ENCODE results near the gene PARD6A. TPM values are rescaled to one million over a fixed set of nuclear protein-coding genes. Genes with fewer than 3 reads are reported as not detected.

PARD6A gene
- total and polyA plus RNA-seq, 4 experiments from 2014 or later = 7.4 to 26.5 (median 13.3) TPM

DNA sequence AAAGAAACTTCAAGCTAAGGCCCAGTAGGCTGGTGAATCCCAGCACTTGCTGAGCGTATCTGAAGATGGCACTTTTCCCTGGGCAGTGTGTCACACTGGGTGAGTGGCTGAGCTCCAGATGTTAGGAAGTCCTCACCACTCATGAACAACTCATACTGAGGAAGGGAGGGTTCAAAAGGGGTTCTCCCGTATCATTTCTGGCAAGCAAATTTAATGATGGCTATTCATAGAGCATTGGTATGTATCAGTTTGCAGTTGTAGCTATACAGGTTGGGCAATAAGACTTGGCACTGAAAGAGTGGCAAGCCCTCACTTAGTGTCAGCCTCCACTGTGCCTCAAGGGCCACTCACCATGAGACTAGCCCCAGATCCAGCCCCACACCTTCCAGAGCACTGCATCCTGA, 47.6 kb downstream of the PARD6A start:
- POLR2A ChIA-PET (ENCODE audit: partially characterized antibody) = interaction anchor here (1.6 kb wide), 1 partner anchor 11 kb away, joined by 7 read pairs; the partner anchor contains the start of gene GFOD2
- CTCF ChIA-PET (ENCODE audit: partially characterized antibody) = no interaction called here
- H3K36me3 Mint-ChIP-seq = peaks cover 6 to 8% of the 10 kb centered on the region in 2 donors

DNA sequence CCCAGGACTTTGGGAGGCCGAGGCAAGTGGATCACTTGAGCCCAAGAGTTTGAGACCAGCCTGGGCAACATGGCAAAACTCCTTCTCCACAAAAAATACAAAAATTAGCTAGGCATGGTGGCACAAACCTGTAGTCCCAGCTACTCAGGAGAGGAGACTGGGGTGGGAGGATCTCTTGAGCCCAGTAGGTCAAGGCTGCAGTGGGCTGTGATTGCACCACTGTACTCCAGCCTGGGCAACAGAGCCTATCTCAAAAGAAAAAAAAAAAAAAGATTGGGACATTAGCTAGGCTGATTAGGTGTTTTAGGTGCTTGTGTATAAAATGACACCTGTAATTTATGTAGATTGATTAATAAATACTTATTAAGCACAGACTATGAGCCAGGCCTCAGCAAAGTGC, 48.3 kb downstream of the PARD6A start:
- Mint-ChIP-seq H3K4me1 (peaks cover 18 to 39% (median 31%) of the 10 kb centered on the region in 4 donors), H3K9me3 (no peaks in the 10 kb centered on the region), H3K27me3 (no peaks in the 10 kb centered on the region), H3K4me3 (no peak overlapping the region), H3K36me3 (peaks cover 8 to 9% of the 10 kb centered on the region in 2 donors), H3K27ac (peak overlapping the region in 2 of 7 donors; percentile 57 to 73)
- Histone ChIP-seq H3K27me3 (ENCODE audit: insufficient read depth, low read length) (no peaks in the 10 kb centered on the region), H3K9me3 (ENCODE audit: control insufficient read depth in 1 of 2, low read length in 2 of 2) (no peaks in the 10 kb centered on the region), H3K4me3 (ENCODE audit: low read length in 2 of 2) (no peak overlapping the region), H3K4me1 (ENCODE audit: insufficient read depth, low read length) (peaks cover 4% of the 10 kb centered on the region), H3K36me3 (ENCODE audit: insufficient read depth, low read length) (no peaks in the 10 kb centered on the region), H3K27ac (ENCODE audit: low read depth, low read length) (no peak overlapping the region)
- ChIA-PET POLR2A (ENCODE audit: partially characterized antibody) (interaction anchor here (1.6 kb wide), 1 partner anchor 11 kb away, joined by 7 read pairs; the partner anchor contains the start of gene GFOD2), CTCF (ENCODE audit: partially characterized antibody) (interaction anchor here (0.6 kb wide), 1 partner anchor 195 kb away, joined by 3 read pairs; no protein-coding TSS in a partner anchor)
- intact Hi-C loops (cut with micrococcal nuclease) = no loop called here
- no peak for DNase-seq

More for the DNA sequence above, 47.6 kb downstream of the PARD6A start:
- no peaks in the 10 kb centered on the region for H3K9me3 Mint-ChIP-seq
- Histone ChIP-seq H3K4me3 (ENCODE audit: low read length in 2 of 2) (no peak overlapping the region), H3K36me3 (ENCODE audit: insufficient read depth, low read length) (no peaks in the 10 kb centered on the region), H3K27ac (ENCODE audit: low read depth, low read length) (no peak overlapping the region), H3K27me3 (ENCODE audit: insufficient read depth, low read length) (no peaks in the 10 kb centered on the region), H3K9me3 (ENCODE audit: control insufficient read depth in 1 of 2, low read length in 2 of 2) (no peaks in the 10 kb centered on the region), H3K4me1 (ENCODE audit: insufficient read depth, low read length) (peaks cover 11% of the 10 kb centered on the region)
- no peak for DNase-seq
- intact Hi-C loops (cut with micrococcal nuclease) = no loop called here
- H3K27me3 Mint-ChIP-seq = no peaks in the 10 kb centered on the region
- H3K4me3 Mint-ChIP-seq = no peak overlapping the region
- H3K4me1 Mint-ChIP-seq = peaks cover 20 to 41% (median 33%) of the 10 kb centered on the region in 4 donors
- peak overlapping the region in 4 of 7 donors; percentile 30 to 68 (median 46) for H3K27ac Mint-ChIP-seq

DNA sequence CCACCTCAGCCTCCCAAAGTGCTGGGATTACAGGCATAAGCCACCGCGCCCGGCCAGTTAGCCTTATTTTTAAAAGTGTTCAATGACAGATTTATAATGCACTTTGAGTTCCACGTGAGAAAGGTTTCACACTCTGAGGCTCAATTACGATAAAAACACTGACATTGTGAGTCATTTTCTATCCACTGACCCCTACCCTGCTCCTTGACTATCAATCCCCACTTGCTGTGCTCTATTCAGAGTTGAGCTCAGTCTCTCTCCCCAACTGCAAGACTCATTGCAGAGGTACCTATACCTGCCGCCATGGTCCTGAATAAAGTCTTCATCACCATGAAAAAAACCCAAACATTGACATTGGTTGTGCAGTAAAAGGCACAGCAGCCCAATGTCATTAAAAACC, 49.8 kb downstream of the PARD6A start:
- no peaks in the 10 kb centered on the region for H3K36me3 ChIP-seq (ENCODE audit: insufficient read depth, low read length)
- Mint-ChIP-seq H3K27ac (peak overlapping the region in 1 of 7 donors; percentile 59), H3K9me3 (no peaks in the 10 kb centered on the region), H3K27me3 (no peaks in the 10 kb centered on the region), H3K36me3 (peaks cover 8 to 9% of the 10 kb centered on the region in 2 donors), H3K4me1 (peaks cover 18 to 33% (median 25%) of the 10 kb centered on the region in 4 donors), H3K4me3 (no peak overlapping the region)
- no peak for DNase-seq
- H3K4me3 ChIP-seq (ENCODE audit: low read length in 2 of 2) = no peak overlapping the region
- no peaks in the 10 kb centered on the region for H3K4me1 ChIP-seq (ENCODE audit: insufficient read depth, low read length)
- no peaks in the 10 kb centered on the region for H3K9me3 ChIP-seq (ENCODE audit: control insufficient read depth in 1 of 2, low read length in 2 of 2)
- intact Hi-C loops (cut with micrococcal nuclease) = no loop called here
- H3K27me3 ChIP-seq (ENCODE audit: insufficient read depth, low read length) = no peaks in the 10 kb centered on the region
- no peak overlapping the region for H3K27ac ChIP-seq (ENCODE audit: low read depth, low read length)
- ChIA-PET CTCF (ENCODE audit: partially characterized antibody) (no interaction called here), POLR2A (ENCODE audit: partially characterized antibody) (no interaction called here)

Other genes with a start within 250 kb of the PARD6A start
- not detected for gene ZDHHC1, start 244.5 kb upstream of the PARD6A start, total RNA-seq
- gene ZDHHC1, start 244.5 kb upstream of the PARD6A start, polyA plus RNA-seq = not detected
- not detected for gene HSD11B2, start 229.8 kb upstream of the PARD6A start, total RNA-seq
- gene HSD11B2, start 229.8 kb upstream of the PARD6A start, polyA plus RNA-seq = under 1 TPM in 1 of 2 donors, not detected in 1; 0.29 TPM
- gene ATP6V0D1, start 179.8 kb upstream of the PARD6A start, total RNA-seq = 10 to 100 TPM; 42.8 to 49.0 TPM
- gene ATP6V0D1, start 179.8 kb upstream of the PARD6A start, polyA plus RNA-seq = 100 to 1,000 TPM in 1 of 2 donors, 10 to 100 TPM in 1; 92.8 to 133 TPM
- not detected for gene AGRP, start 177.4 kb upstream of the PARD6A start, total RNA-seq
- not detected for gene AGRP, start 177.4 kb upstream of the PARD6A start, polyA plus RNA-seq
- 10 to 100 TPM; 46.8 to 53.8 TPM for gene RIPOR1, start 132.1 kb upstream of the PARD6A start, total RNA-seq
- 1 to 10 TPM in 1 of 2 donors, under 1 TPM in 1; 0.75 to 7.1 TPM for gene RIPOR1, start 132.1 kb upstream of the PARD6A start, polyA plus RNA-seq
- gene CTCF, start 98.4 kb upstream of the PARD6A start, total RNA-seq = 10 to 100 TPM; 69.8 to 72.5 TPM
- 10 to 100 TPM; 26.5 to 85.7 TPM for gene CTCF, start 98.4 kb upstream of the PARD6A start, polyA plus RNA-seq
- 100 to 1,000 TPM; 194 to 195 TPM for gene CARMIL2, start 15.8 kb upstream of the PARD6A start, total RNA-seq
- 10 to 100 TPM in 1 of 2 donors, 1 to 10 TPM in 1; 7.5 to 36.3 TPM for gene CARMIL2, start 15.8 kb upstream of the PARD6A start, polyA plus RNA-seq
- 10 to 100 TPM; 49.6 to 50.6 TPM for gene ACD, start 700 bp upstream of the PARD6A start, total RNA-seq
- 10 to 100 TPM; 33.3 to 48.5 TPM for gene ACD, start 700 bp upstream of the PARD6A start, polyA plus RNA-seq
- 1 to 10 TPM; 6.7 to 7.7 TPM for gene ENKD1, start 5.8 kb downstream of the PARD6A start, total RNA-seq
- gene ENKD1, start 5.8 kb downstream of the PARD6A start, polyA plus RNA-seq = 1 to 10 TPM; 1.1 to 2.4 TPM
- gene C16orf86, start 5.9 kb downstream of the PARD6A start, total RNA-seq = 1 to 10 TPM; 2.9 to 3.6 TPM
- gene C16orf86, start 5.9 kb downstream of the PARD6A start, polyA plus RNA-seq = 1 to 10 TPM; 4.1 TPM
- 10 to 100 TPM; 18.0 to 19.8 TPM for gene GFOD2, start 58.4 kb downstream of the PARD6A start, total RNA-seq
- 10 to 100 TPM; 10.8 to 19.2 TPM for gene GFOD2, start 58.4 kb downstream of the PARD6A start, polyA plus RNA-seq
- gene RANBP10, start 145.6 kb downstream of the PARD6A start, total RNA-seq = 10 to 100 TPM; 25.6 to 27.8 TPM
- 10 to 100 TPM in 1 of 2 donors, 1 to 10 TPM in 1; 7.1 to 14.7 TPM for gene RANBP10, start 145.6 kb downstream of the PARD6A start, polyA plus RNA-seq
- under 1 TPM; 0.44 to 0.64 TPM for gene TSNAXIP1, start 145.9 kb downstream of the PARD6A start, total RNA-seq
- gene TSNAXIP1, start 145.9 kb downstream of the PARD6A start, polyA plus RNA-seq = not detected
- 10 to 100 TPM; 56.8 to 58.4 TPM for gene THAP11, start 181.4 kb downstream of the PARD6A start, total RNA-seq
- gene THAP11, start 181.4 kb downstream of the PARD6A start, polyA plus RNA-seq = 100 to 1,000 TPM; 130 to 147 TPM
- gene NUTF2, start 186.0 kb downstream of the PARD6A start, total RNA-seq = 10 to 100 TPM; 41.2 to 45.9 TPM
- gene NUTF2, start 186.0 kb downstream of the PARD6A start, polyA plus RNA-seq = 100 to 1,000 TPM; 127 to 128 TPM
- gene CENPT, start 186.7 kb downstream of the PARD6A start, total RNA-seq = 100 to 1,000 TPM; 103 to 107 TPM
- gene CENPT, start 186.7 kb downstream of the PARD6A start, polyA plus RNA-seq = 10 to 100 TPM; 15.4 to 18.1 TPM
- gene EDC4, start 212.1 kb downstream of the PARD6A start, total RNA-seq = 100 to 1,000 TPM; 141 to 144 TPM
- 10 to 100 TPM; 18.5 to 37.3 TPM for gene EDC4, start 212.1 kb downstream of the PARD6A start, polyA plus RNA-seq
- gene NRN1L, start 223.9 kb downstream of the PARD6A start, total RNA-seq = 1 to 10 TPM; 5.9 to 7.0 TPM
- gene NRN1L, start 223.9 kb downstream of the PARD6A start, polyA plus RNA-seq = under 1 TPM; 0.81 to 0.96 TPM
- gene PSKH1, start 232.3 kb downstream of the PARD6A start, total RNA-seq = 10 to 100 TPM; 22.3 to 25.1 TPM
- gene PSKH1, start 232.3 kb downstream of the PARD6A start, polyA plus RNA-seq = 10 to 100 TPM; 19.4 to 25.3 TPM

Data from CD4-positive, alpha-beta memory T cell (primary cell).